ENCODE measurements around the gene ZSWIM5.

The ZSWIM5 gene

DNA sequence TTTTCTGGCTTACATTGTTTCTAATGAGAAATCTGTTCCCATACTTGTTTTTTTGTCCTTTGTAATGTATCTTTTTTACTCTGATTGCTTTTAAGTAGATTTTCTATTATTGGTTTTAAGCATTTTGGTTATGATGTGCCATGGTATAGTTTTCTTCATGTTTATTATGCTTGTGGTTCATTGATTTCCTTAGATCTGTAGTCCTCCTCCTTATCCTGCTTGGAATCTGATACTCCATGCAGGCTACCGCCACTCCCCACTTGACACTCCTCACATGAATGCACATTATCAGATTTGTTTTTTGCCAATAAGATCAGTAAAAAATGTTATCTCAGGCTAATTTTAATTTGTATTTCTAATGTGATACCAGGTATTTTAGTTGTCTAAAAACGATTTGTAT lies 173.6 kb downstream of the ZSWIM5 start:
- H3K23ac ChIP-seq (ENCODE audit: low read length): no peak overlapping the region
- no peak overlapping the region for H4K8ac ChIP-seq (ENCODE audit: low read depth, low read length)
- no peaks in the 10 kb centered on the region for H3K79me2 ChIP-seq (ENCODE audit: control insufficient read depth, insufficient read depth, low read length)
- no peak overlapping the region for H3K18ac ChIP-seq (ENCODE audit: low read length)
- no peak for DNase-seq
- H3K9ac ChIP-seq (ENCODE audit: low read length): no peak overlapping the region
- H2BK15ac ChIP-seq (replicated peaks; ENCODE audit: low read depth): no peak overlapping the region
- H3K27ac ChIP-seq (ENCODE audit: low read depth, low read length): no peak overlapping the region
- no peak overlapping the region for H3K4me3 ChIP-seq (ENCODE audit: low read length)
- no peak overlapping the region for H3K56ac ChIP-seq (ENCODE audit: low read length)
- WGBS (ENCODE audit: extremely low coverage, insufficient coverage, low lambda C conversion rate): no CpG with 5 or more reads among the region's 2 CpGs
- no peaks in the 10 kb centered on the region for H3K4me1 ChIP-seq (ENCODE audit: control insufficient read depth, low read depth, low read length)
- H3K27me3 ChIP-seq (ENCODE audit: insufficient read depth, low read length, poor library complexity): no peaks in the 10 kb centered on the region
- H2AK5ac ChIP-seq (ENCODE audit: low read length): no peak overlapping the region
- H3K4ac ChIP-seq (ENCODE audit: low read depth, low read length): no peak overlapping the region
- H3K36me3 ChIP-seq (ENCODE audit: control insufficient read depth, insufficient read depth, low read length): no peaks in the 10 kb centered on the region
- no peak overlapping the region for H2BK120ac ChIP-seq (ENCODE audit: low read depth, low read length)
- H2BK5ac ChIP-seq (ENCODE audit: low read length): no peak overlapping the region
- H4K5ac ChIP-seq (ENCODE audit: low read length): no peak overlapping the region
- H3K4me2 ChIP-seq (ENCODE audit: low read length): no peak overlapping the region
- no peaks in the 10 kb centered on the region for H3K79me1 ChIP-seq (ENCODE audit: low read length)

- H3K4me1 ChIP-seq (ENCODE audit: control insufficient read depth, low read depth, low read length): no peaks in the 10 kb centered on the region
- no peak overlapping the region for H4K5ac ChIP-seq (ENCODE audit: low read length)
- H2BK15ac ChIP-seq (replicated peaks; ENCODE audit: low read depth): no peak overlapping the region
- no peak overlapping the region for H3K56ac ChIP-seq (ENCODE audit: low read length)
- no peak overlapping the region for H3K23ac ChIP-seq (ENCODE audit: low read length)
- H2BK120ac ChIP-seq (ENCODE audit: low read depth, low read length): no peak overlapping the region
- whole genome bisulfite sequencing (ENCODE audit: extremely low coverage, insufficient coverage, low lambda C conversion rate): no CpG with 5 or more reads among the region's 1 CpG
- no peaks in the 10 kb centered on the region for H3K79me1 ChIP-seq (ENCODE audit: low read length)
- H3K4ac ChIP-seq (ENCODE audit: low read depth, low read length): no peak overlapping the region
- H3K36me3 ChIP-seq (ENCODE audit: control insufficient read depth, insufficient read depth, low read length): no peaks in the 10 kb centered on the region
- H3K18ac ChIP-seq (ENCODE audit: low read length): no peak overlapping the region
- no peak overlapping the region for H2BK5ac ChIP-seq (ENCODE audit: low read length)
- H3K4me2 ChIP-seq (ENCODE audit: low read length): no peak overlapping the region
- H3K27me3 ChIP-seq (ENCODE audit: insufficient read depth, low read length, poor library complexity): no peaks in the 10 kb centered on the region
- H3K4me3 ChIP-seq (ENCODE audit: low read length): no peak overlapping the region
- H3K27ac ChIP-seq (ENCODE audit: low read depth, low read length): no peak overlapping the region
- no peaks in the 10 kb centered on the region for H3K79me2 ChIP-seq (ENCODE audit: control insufficient read depth, insufficient read depth, low read length)
- H4K8ac ChIP-seq (ENCODE audit: low read depth, low read length): no peak overlapping the region
- no peak for DNase-seq
- H3K9ac ChIP-seq (ENCODE audit: low read length): no peak overlapping the region
- H2AK5ac ChIP-seq (ENCODE audit: low read length): no peak overlapping the region
Measured at GRCh38 chr1:45026446-45026845, 180.0 kb downstream of the ZSWIM5 start.

- H3K79me2 ChIP-seq (ENCODE audit: control insufficient read depth, insufficient read depth, low read length): no peaks in the 10 kb centered on the region
- no peak overlapping the region for H3K4ac ChIP-seq (ENCODE audit: low read depth, low read length)
- H3K4me3 ChIP-seq (ENCODE audit: low read length): no peak overlapping the region
- no peak overlapping the region for H2BK5ac ChIP-seq (ENCODE audit: low read length)
- H3K36me3 ChIP-seq (ENCODE audit: control insufficient read depth, insufficient read depth, low read length): no peaks in the 10 kb centered on the region
- no peak overlapping the region for H3K23ac ChIP-seq (ENCODE audit: low read length)
- H2AK5ac ChIP-seq (ENCODE audit: low read length): no peak overlapping the region
- no peak overlapping the region for H4K5ac ChIP-seq (ENCODE audit: low read length)
- H2BK15ac ChIP-seq (replicated peaks; ENCODE audit: low read depth): no peak overlapping the region
- H3K27ac ChIP-seq (ENCODE audit: low read depth, low read length): no peak overlapping the region
- H4K8ac ChIP-seq (ENCODE audit: low read depth, low read length): no peak overlapping the region
- H3K4me2 ChIP-seq (ENCODE audit: low read length): no peak overlapping the region
- no peak overlapping the region for H3K18ac ChIP-seq (ENCODE audit: low read length)
- H3K4me1 ChIP-seq (ENCODE audit: control insufficient read depth, low read depth, low read length): no peaks in the 10 kb centered on the region
- DNase-seq: no peak
- no peak overlapping the region for H3K56ac ChIP-seq (ENCODE audit: low read length)
- H3K27me3 ChIP-seq (ENCODE audit: insufficient read depth, low read length, poor library complexity): no peaks in the 10 kb centered on the region
- no peak overlapping the region for H2BK120ac ChIP-seq (ENCODE audit: low read depth, low read length)
- H3K79me1 ChIP-seq (ENCODE audit: low read length): no peaks in the 10 kb centered on the region
- WGBS (ENCODE audit: extremely low coverage, insufficient coverage, low lambda C conversion rate): no CpG with 5 or more reads among the region's 1 CpG
- H3K9ac ChIP-seq (ENCODE audit: low read length): no peak overlapping the region
Measured at GRCh38 chr1:45023663-45024062, 182.7 kb downstream of the ZSWIM5 start.

- no CpG with 5 or more reads among the region's 16 CpGs for WGBS (ENCODE audit: extremely low coverage, insufficient coverage, low lambda C conversion rate)
- peak; percentile 72 for DNase-seq
- no peak overlapping the region for H4K5ac ChIP-seq (ENCODE audit: low read length)
Measured at GRCh38 chr1:45018599-45019230, 187.7 kb downstream of the ZSWIM5 start.

GRCh38 chr1:45016767-45017166 lies 189.6 kb downstream of the ZSWIM5 start:
- DNase-seq: peak; percentile 13
- Histone ChIP-seq H3K4ac (ENCODE audit: low read depth, low read length) (no peak overlapping the region), H4K5ac (ENCODE audit: low read length) (no peak overlapping the region), H3K9ac (ENCODE audit: low read length) (no peak overlapping the region), H4K8ac (ENCODE audit: low read depth, low read length) (no peak overlapping the region), H3K4me1 (ENCODE audit: control insufficient read depth, low read depth, low read length) (peaks cover 3% of the 10 kb centered on the region), H3K23ac (ENCODE audit: low read length) (no peak overlapping the region), H2BK5ac (ENCODE audit: low read length) (no peak overlapping the region), H2AK5ac (ENCODE audit: low read length) (no peak overlapping the region), H3K79me1 (ENCODE audit: low read length) (peaks cover 10% of the 10 kb centered on the region), H3K4me2 (ENCODE audit: low read length) (no peak overlapping the region), H3K27me3 (ENCODE audit: insufficient read depth, low read length, poor library complexity) (no peaks in the 10 kb centered on the region), H3K79me2 (ENCODE audit: control insufficient read depth, insufficient read depth, low read length) (peaks cover 8% of the 10 kb centered on the region), H3K36me3 (ENCODE audit: control insufficient read depth, insufficient read depth, low read length) (peaks cover 3% of the 10 kb centered on the region), H3K18ac (ENCODE audit: low read length) (no peak overlapping the region), H3K56ac (ENCODE audit: low read length) (no peak overlapping the region), H3K4me3 (ENCODE audit: low read length) (no peak overlapping the region), H2BK15ac (replicated peaks; ENCODE audit: low read depth) (no peak overlapping the region), H2BK120ac (ENCODE audit: low read depth, low read length) (no peak overlapping the region), H3K27ac (ENCODE audit: low read depth, low read length) (no peak overlapping the region)
- no CpG with 5 or more reads among the region's 6 CpGs for WGBS (ENCODE audit: extremely low coverage, insufficient coverage, low lambda C conversion rate)

More at GRCh38 chr1:45018599-45019230, 187.7 kb downstream of the ZSWIM5 start:
- Histone ChIP-seq H3K18ac (ENCODE audit: low read length) (no peak overlapping the region), H2AK5ac (ENCODE audit: low read length) (no peak overlapping the region), H3K27me3 (ENCODE audit: insufficient read depth, low read length, poor library complexity) (no peaks in the 10 kb centered on the region), H3K23ac (ENCODE audit: low read length) (no peak overlapping the region), H2BK15ac (replicated peaks; ENCODE audit: low read depth) (no peak overlapping the region), H3K79me2 (ENCODE audit: control insufficient read depth, insufficient read depth, low read length) (peaks cover under 1% of the 10 kb centered on the region), H3K9ac (ENCODE audit: low read length) (no peak overlapping the region), H2BK5ac (ENCODE audit: low read length) (no peak overlapping the region), H3K36me3 (ENCODE audit: control insufficient read depth, insufficient read depth, low read length) (peaks cover 3% of the 10 kb centered on the region), H3K56ac (ENCODE audit: low read length) (no peak overlapping the region), H3K4me3 (ENCODE audit: low read length) (no peak overlapping the region), H3K79me1 (ENCODE audit: low read length) (peaks cover 7% of the 10 kb centered on the region), H4K8ac (ENCODE audit: low read depth, low read length) (no peak overlapping the region), H3K4me2 (ENCODE audit: low read length) (no peak overlapping the region), H3K4ac (ENCODE audit: low read depth, low read length) (no peak overlapping the region), H3K4me1 (ENCODE audit: control insufficient read depth, low read depth, low read length) (no peaks in the 10 kb centered on the region), H3K27ac (ENCODE audit: low read depth, low read length) (no peak overlapping the region), H2BK120ac (ENCODE audit: low read depth, low read length) (no peak overlapping the region)

DNA sequence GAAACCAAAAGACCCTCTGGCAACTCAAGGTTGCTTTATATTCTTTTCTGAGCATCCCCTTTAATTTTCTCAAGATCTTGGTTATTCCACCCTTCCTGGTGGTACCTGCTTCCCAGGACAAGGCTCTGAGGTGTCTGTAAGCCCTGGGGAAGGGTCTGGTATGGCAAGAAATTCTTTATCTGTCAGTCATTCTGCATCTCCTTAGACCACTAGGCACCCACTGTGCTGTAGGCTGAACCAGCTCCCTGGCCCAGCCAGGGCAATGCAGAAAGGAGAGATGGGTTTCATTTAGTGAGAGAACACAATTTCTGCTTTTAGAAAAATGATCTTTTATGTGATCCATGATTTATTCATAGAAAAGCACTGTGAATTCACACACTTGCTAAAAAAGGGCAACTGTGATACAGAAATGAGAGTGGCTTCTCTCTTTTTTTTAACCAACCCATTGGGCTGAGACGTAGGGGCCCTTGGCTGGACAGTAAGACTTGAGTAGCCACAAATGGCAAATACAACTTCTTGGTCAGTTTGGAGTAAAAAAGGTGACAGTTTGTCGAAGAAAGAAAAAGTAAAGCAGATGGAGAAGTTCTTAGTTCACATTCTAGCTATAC lies 190.2 kb downstream of the ZSWIM5 start:
- H3K9ac ChIP-seq (ENCODE audit: low read length): no peak overlapping the region
- DNase-seq: no peak
- WGBS (ENCODE audit: extremely low coverage, insufficient coverage, low lambda C conversion rate): no CpG with 5 or more reads among the region's 2 CpGs
- H3K56ac ChIP-seq (ENCODE audit: low read length): no peak overlapping the region
- no peak overlapping the region for H4K8ac ChIP-seq (ENCODE audit: low read depth, low read length)
- no peak overlapping the region for H3K4me3 ChIP-seq (ENCODE audit: low read length)
- no peak overlapping the region for H3K23ac ChIP-seq (ENCODE audit: low read length)
- no peak overlapping the region for H2BK15ac ChIP-seq (replicated peaks; ENCODE audit: low read depth)
- no peak overlapping the region for H3K4ac ChIP-seq (ENCODE audit: low read depth, low read length)
- no peak overlapping the region for H2BK5ac ChIP-seq (ENCODE audit: low read length)
- no peak overlapping the region for H3K27ac ChIP-seq (ENCODE audit: low read depth, low read length)
- H3K4me2 ChIP-seq (ENCODE audit: low read length): no peak overlapping the region
- H3K79me1 ChIP-seq (ENCODE audit: low read length): peaks cover 10% of the 10 kb centered on the region
- no peaks in the 10 kb centered on the region for H3K27me3 ChIP-seq (ENCODE audit: insufficient read depth, low read length, poor library complexity)
- H2BK120ac ChIP-seq (ENCODE audit: low read depth, low read length): no peak overlapping the region
- H3K36me3 ChIP-seq (ENCODE audit: control insufficient read depth, insufficient read depth, low read length): peaks cover 3% of the 10 kb centered on the region
- peaks cover 8% of the 10 kb centered on the region for H3K79me2 ChIP-seq (ENCODE audit: control insufficient read depth, insufficient read depth, low read length)
- H2AK5ac ChIP-seq (ENCODE audit: low read length): no peak overlapping the region
- H3K4me1 ChIP-seq (ENCODE audit: control insufficient read depth, low read depth, low read length): peaks cover 7% of the 10 kb centered on the region
- no peak overlapping the region for H3K18ac ChIP-seq (ENCODE audit: low read length)
- no peak overlapping the region for H4K5ac ChIP-seq (ENCODE audit: low read length)
